Gastroesophageal sphincter (tissue), 3 donors: ENCODE measurements around the gene ACAP3.

Source experiments
- EP300 ChIP-seq: sonication (generic); formaldehyde crosslinking; IDR thresholded peaks from one replicate; pipeline ENCODE4 v1.6.1; 2017; ENCODE audit warnings: antibody characterized with exemption, mild to moderate bottlenecking
- POLR2A ChIP-seq, 2 donors: fragments of 450-650 bp; IDR thresholded peaks; one replicate each; pipeline ENCODE4 v1.6.1; 2017; ENCODE audit warnings: antibody characterized with exemption in 2 of 2, mild to moderate bottlenecking in 2 of 2, moderate library complexity in 1 of 2
- POLR2AphosphoS5 ChIP-seq: sonication (generic); formaldehyde crosslinking; IDR thresholded peaks from one replicate; pipeline ENCODE4 v1.6.1; 2017; ENCODE audit warnings: antibody characterized with exemption
- TF ChIP-seq, protein P1 (sequence below), 4 experiments: fragments of 200-600 bp in 2 of 4; fragments of 450-650 bp in 2 of 4; sonication (generic) in 1 of 4; IDR thresholded peaks; one replicate each; pipeline ENCODE4 v1.5.1; 2017 to 2019; ENCODE audit warnings: antibody characterized with exemption in 4 of 4, mild to moderate bottlenecking in 2 of 4, moderate library complexity in 2 of 4

GRCh38 chr1:1312450-1313314 lies 5.0 kb upstream of the ACAP3 start:
- TF ChIP-seq, protein P1, sequence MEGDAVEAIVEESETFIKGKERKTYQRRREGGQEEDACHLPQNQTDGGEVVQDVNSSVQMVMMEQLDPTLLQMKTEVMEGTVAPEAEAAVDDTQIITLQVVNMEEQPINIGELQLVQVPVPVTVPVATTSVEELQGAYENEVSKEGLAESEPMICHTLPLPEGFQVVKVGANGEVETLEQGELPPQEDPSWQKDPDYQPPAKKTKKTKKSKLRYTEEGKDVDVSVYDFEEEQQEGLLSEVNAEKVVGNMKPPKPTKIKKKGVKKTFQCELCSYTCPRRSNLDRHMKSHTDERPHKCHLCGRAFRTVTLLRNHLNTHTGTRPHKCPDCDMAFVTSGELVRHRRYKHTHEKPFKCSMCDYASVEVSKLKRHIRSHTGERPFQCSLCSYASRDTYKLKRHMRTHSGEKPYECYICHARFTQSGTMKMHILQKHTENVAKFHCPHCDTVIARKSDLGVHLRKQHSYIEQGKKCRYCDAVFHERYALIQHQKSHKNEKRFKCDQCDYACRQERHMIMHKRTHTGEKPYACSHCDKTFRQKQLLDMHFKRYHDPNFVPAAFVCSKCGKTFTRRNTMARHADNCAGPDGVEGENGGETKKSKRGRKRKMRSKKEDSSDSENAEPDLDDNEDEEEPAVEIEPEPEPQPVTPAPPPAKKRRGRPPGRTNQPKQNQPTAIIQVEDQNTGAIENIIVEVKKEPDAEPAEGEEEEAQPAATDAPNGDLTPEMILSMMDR (IDR thresholded peaks at IDR 0.05), result no peak
- TF ChIP-seq EP300, result no peak
- TF ChIP-seq POLR2A (IDR thresholded peaks at IDR 0.05), result no peak
- TF ChIP-seq POLR2AphosphoS5, result no peak
